ENCODE results near the gene ENPP1. TPM values are rescaled to one million over a fixed set of nuclear protein-coding genes. Genes with fewer than 3 reads are reported as not detected.

Gene ENPP1
- total RNA-seq, 2 experiments from 2014 or later: 2.0 to 2.7 TPM

- CTCF ChIA-PET: no interaction called here
- POLR2A ChIA-PET: no interaction called here
Measured at GRCh38 chr6:131937226-131937625, 129.4 kb downstream of the ENPP1 start.

GRCh38 chr6:131937703-131938631 lies 130.1 kb downstream of the ENPP1 start:
- ChIA-PET POLR2A (no interaction called here), CTCF (no interaction called here)

Other genes starting within 250 kb of the ENPP1 start
- gene ARG1, start 234.8 kb upstream of the ENPP1 start, total RNA-seq: not detected
- 10 to 100 TPM; 28.4 to 29.0 TPM for gene MED23, start 179.8 kb upstream of the ENPP1 start, total RNA-seq
- under 1 TPM; 0.63 to 0.84 TPM for gene ENPP3, start 170.7 kb upstream of the ENPP1 start, total RNA-seq
- gene OR2A4, start 106.6 kb upstream of the ENPP1 start, total RNA-seq: not detected
- not detected for gene CTAGE9, start 97.0 kb upstream of the ENPP1 start, total RNA-seq
- gene CCN2, start 143.4 kb downstream of the ENPP1 start, total RNA-seq: not detected